ENCODE data around the gene SQSTM1.
A peak's percentile ranks its signal among the peaks of the same experiment; 100 is the strongest.
"Not testable (repeated sequence)": the region's sequence is repeated elsewhere in the genome, so short reads cannot be mapped to it uniquely, and the experiment has no call there.

SQSTM1 gene

GRCh38 chr5:179869101-179869500 is 48.4 kb downstream of the SQSTM1 start:
- no peak overlapping the region for H3K4me3 ChIP-seq (ENCODE audit: low read depth, low read length)
- no peak for DNase-seq (ENCODE audit: low read depth)
- TF ChIP-seq, protein P1, sequence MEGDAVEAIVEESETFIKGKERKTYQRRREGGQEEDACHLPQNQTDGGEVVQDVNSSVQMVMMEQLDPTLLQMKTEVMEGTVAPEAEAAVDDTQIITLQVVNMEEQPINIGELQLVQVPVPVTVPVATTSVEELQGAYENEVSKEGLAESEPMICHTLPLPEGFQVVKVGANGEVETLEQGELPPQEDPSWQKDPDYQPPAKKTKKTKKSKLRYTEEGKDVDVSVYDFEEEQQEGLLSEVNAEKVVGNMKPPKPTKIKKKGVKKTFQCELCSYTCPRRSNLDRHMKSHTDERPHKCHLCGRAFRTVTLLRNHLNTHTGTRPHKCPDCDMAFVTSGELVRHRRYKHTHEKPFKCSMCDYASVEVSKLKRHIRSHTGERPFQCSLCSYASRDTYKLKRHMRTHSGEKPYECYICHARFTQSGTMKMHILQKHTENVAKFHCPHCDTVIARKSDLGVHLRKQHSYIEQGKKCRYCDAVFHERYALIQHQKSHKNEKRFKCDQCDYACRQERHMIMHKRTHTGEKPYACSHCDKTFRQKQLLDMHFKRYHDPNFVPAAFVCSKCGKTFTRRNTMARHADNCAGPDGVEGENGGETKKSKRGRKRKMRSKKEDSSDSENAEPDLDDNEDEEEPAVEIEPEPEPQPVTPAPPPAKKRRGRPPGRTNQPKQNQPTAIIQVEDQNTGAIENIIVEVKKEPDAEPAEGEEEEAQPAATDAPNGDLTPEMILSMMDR (IDR thresholded peaks at IDR 0.05; ENCODE audit: insufficient read depth, low read depth, low read length, missing control alignments), result no peak

GRCh38 chr5:179869641-179870402 is 49.1 kb downstream of the SQSTM1 start:
- no peak overlapping the region for H3K4me3 ChIP-seq (ENCODE audit: low read depth, low read length)
- TF ChIP-seq, protein P1 (IDR thresholded peaks at IDR 0.05; ENCODE audit: insufficient read depth, low read depth, low read length, missing control alignments), result no peak
- DNase-seq (ENCODE audit: low read depth), result no peak

DNA sequence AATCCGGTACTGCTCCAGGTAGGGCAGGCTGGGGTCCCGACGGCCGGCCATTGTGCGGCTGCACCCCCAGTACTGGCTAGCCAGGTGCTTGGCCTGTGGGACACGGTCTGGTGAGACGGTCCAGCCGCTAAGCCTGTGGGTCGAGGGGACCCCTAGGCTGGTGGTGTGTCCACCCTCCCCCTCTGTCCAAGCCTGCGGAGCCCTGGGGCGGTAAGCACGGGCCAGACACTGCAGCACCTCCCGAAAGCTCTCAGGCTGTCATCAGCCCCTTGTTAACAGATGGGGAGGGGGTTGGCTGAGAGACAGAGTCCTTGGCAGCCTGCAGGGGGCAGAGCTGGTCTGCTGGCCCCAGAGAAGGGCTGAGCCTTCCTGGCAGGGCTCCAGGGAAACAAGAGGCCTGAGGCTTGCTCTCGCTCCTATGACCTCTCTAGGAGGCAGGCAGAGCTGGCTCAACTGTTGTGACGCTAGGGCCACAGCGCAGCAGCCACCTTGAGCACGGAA is 49.7 kb downstream of the SQSTM1 start:
- no peak overlapping the region for H3K4me3 ChIP-seq (ENCODE audit: low read depth, low read length)
- peak; percentile 31 for DNase-seq (ENCODE audit: low read depth)

GRCh38 chr5:179870952-179871351 is 50.2 kb downstream of the SQSTM1 start:
- DNase-seq (ENCODE audit: low read depth), result no peak
- TF ChIP-seq, protein P1 (IDR thresholded peaks at IDR 0.05; ENCODE audit: insufficient read depth, low read depth, low read length, missing control alignments), result no peak
- no peak overlapping the region for H3K4me3 ChIP-seq (ENCODE audit: low read depth, low read length)

More for the DNA sequence above, 49.7 kb downstream of the SQSTM1 start:
- TF ChIP-seq, protein P1 (IDR thresholded peaks at IDR 0.05; ENCODE audit: insufficient read depth, low read depth, low read length, missing control alignments), result peak; percentile 30

- H3K4me3 ChIP-seq (ENCODE audit: low read depth, low read length); DNase-seq (ENCODE audit: low read depth): not testable (repeated sequence)
Measured at GRCh38 chr5:179871533-179871932, 50.8 kb downstream of the SQSTM1 start.

GRCh38 chr5:179872055-179872827 is 51.5 kb downstream of the SQSTM1 start:
- H3K4me3 ChIP-seq (ENCODE audit: low read depth, low read length), result no peak overlapping the region
- no peak for DNase-seq (ENCODE audit: low read depth)
- TF ChIP-seq, protein P1 (IDR thresholded peaks at IDR 0.05; ENCODE audit: insufficient read depth, low read depth, low read length, missing control alignments), result no peak

DNA sequence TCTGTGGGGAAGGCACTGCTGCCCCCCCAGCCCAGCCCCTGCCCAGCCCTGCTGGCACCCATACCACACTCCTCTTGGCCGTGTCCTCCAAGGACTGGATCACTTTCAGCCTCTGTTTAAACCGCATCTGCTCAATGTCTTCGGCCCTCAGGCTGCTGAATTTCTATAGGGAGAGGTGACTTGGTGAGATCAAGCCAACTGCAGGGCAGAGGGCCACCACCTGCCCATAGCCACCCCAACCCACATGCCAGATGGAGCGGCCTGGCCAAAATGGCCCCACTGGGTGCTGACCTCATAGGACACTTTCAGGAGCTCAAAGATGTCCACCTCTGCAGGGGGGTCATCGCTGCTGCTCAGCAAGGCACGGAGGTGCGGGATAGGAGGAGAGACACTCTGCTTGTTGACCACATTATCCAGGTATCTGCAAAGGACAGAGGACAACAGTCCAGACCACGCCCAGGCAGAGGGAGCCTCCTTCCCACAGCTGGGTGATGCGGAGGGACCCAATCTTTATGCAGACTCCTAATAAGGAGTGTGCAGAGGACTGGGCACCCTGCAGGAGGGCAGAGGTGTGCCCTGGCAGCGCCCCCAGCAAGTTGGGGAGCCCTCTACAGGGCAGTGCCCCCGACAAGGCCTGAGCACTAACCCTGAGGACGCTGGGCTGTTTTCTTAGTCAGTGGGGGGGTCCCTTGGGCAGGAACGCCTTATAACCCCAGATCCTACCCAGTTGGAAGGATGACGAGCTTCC is 52.3 kb downstream of the SQSTM1 start:
- no peak for DNase-seq (ENCODE audit: low read depth)
- no peak overlapping the region for H3K4me3 ChIP-seq (ENCODE audit: low read depth, low read length)
- TF ChIP-seq, protein P1 (IDR thresholded peaks at IDR 0.05; ENCODE audit: insufficient read depth, low read depth, low read length, missing control alignments), result no peak

Data from GM12865 (cell line).